Immature natural killer cell (primary cell): Measurements from ENCODE around the gene KIAA1755. TPM values are rescaled to one million over a fixed set of nuclear protein-coding genes. Genes with fewer than 3 reads are reported as not detected.
"Not testable (repeated sequence)": the region's sequence is repeated elsewhere in the genome, so short reads cannot be mapped to it uniquely, and the experiment has no call there.

Source experiments
- DNase-seq, 3 donors: peaks; one replicate each; pipeline ENCODE4 v3.0.0; 2022; ENCODE audit warnings: mixed read lengths in 1 of 3
- H3K27ac Mint-ChIP-seq, 6 donors: one replicate each; pipeline ENCODE4 v1.8.0; 2020; ENCODE audit warnings: mixed read lengths in 6 of 6, mild to moderate bottlenecking in 5 of 6, inconsistent platforms in 4 of 6, moderate library complexity in 3 of 6
- H3K27me3 Mint-ChIP-seq, 3 donors: one replicate each; pipeline ENCODE4 v1.8.0; 2020 to 2021; ENCODE audit warnings: low read depth in 3 of 3, mild to moderate bottlenecking in 3 of 3, mixed read lengths in 3 of 3, moderate library complexity in 3 of 3, inconsistent platforms in 1 of 3
- H3K36me3 Mint-ChIP-seq, 3 donors: one replicate each; pipeline ENCODE4 v1.8.0; 2020; ENCODE audit warnings: mixed read lengths in 3 of 3, inconsistent platforms in 2 of 3, mild to moderate bottlenecking in 2 of 3
- H3K4me1 Mint-ChIP-seq, 2 donors: one replicate each; pipeline ENCODE4 v1.8.0; 2020; ENCODE audit warnings: inconsistent platforms in 2 of 2, mild to moderate bottlenecking in 2 of 2, mixed read lengths in 2 of 2, moderate library complexity in 1 of 2
- H3K4me3 Mint-ChIP-seq, 5 donors: one replicate each; pipeline ENCODE4 v1.8.0; 2020; ENCODE audit warnings: mild to moderate bottlenecking in 5 of 5, mixed read lengths in 5 of 5, inconsistent platforms in 3 of 5, moderate library complexity in 3 of 5
- H3K9me3 Mint-ChIP-seq, 6 donors: one replicate each; pipeline ENCODE4 v1.8.0; 2020; ENCODE audit warnings: mild to moderate bottlenecking in 6 of 6, mixed read lengths in 6 of 6, inconsistent platforms in 4 of 6, moderate library complexity in 3 of 6
- polyA plus RNA-seq, 3 donors: library from polyadenylated mRNA; unstranded; fragments of 300-500 nt; fragmentation: Illumina TruSeq; gene quantifications; one replicate each; pipeline ENCODE4 v1.2.3, GENCODE V29; 2021

The KIAA1755 gene
- polyA plus RNA-seq, 3 donors from 2014 or later: not detected

GRCh38 chr20:38247725-38248124 is 12.8 kb downstream of the KIAA1755 start:
- H3K4me1 Mint-ChIP-seq, H3K36me3 Mint-ChIP-seq, DNase-seq, H3K27ac Mint-ChIP-seq, H3K4me3 Mint-ChIP-seq: not testable (repeated sequence)
- Mint-ChIP-seq H3K27me3 (peaks cover 0 to 12% (median 3%) of the 10 kb centered on the region in 3 donors), H3K9me3 (peaks cover 0 to 24% (median 10%) of the 10 kb centered on the region in 6 donors)

- Mint-ChIP-seq H3K27me3 (peaks cover under 1 to 10% (median 3%) of the 10 kb centered on the region in 3 donors), H3K4me1 (no peaks in the 10 kb centered on the region), H3K36me3 (peaks cover 0 to 3% (median 0%) of the 10 kb centered on the region in 3 donors), H3K27ac (no peak overlapping the region), H3K4me3 (no peak overlapping the region), H3K9me3 (peaks cover 4 to 28% (median 14%) of the 10 kb centered on the region in 6 donors)
- DNase-seq: no peak
Measured at GRCh38 chr20:38247166-38247509, 13.4 kb downstream of the KIAA1755 start.

- Mint-ChIP-seq H3K27me3 (peaks cover 3 to 9% (median 3%) of the 10 kb centered on the region in 3 donors), H3K4me1 (no peaks in the 10 kb centered on the region), H3K27ac (no peak overlapping the region), H3K9me3 (peaks cover 4 to 34% (median 18%) of the 10 kb centered on the region in 6 donors), H3K36me3 (peaks cover 0 to 6% (median 0%) of the 10 kb centered on the region in 3 donors), H3K4me3 (no peak overlapping the region)
- no peak for DNase-seq
Measured at GRCh38 chr20:38246357-38247165, 14.0 kb downstream of the KIAA1755 start.

- DNase-seq: no peak
- Mint-ChIP-seq H3K4me3 (no peak overlapping the region), H3K36me3 (peaks cover 0 to 6% (median 0%) of the 10 kb centered on the region in 3 donors), H3K9me3 (peaks cover 4 to 36% (median 18%) of the 10 kb centered on the region in 6 donors), H3K27me3 (peaks cover 3 to 9% (median 6%) of the 10 kb centered on the region in 3 donors), H3K27ac (no peak overlapping the region), H3K4me1 (no peaks in the 10 kb centered on the region)
Measured at GRCh38 chr20:38245753-38246152, 14.8 kb downstream of the KIAA1755 start.

- no peak for DNase-seq
- Mint-ChIP-seq H3K27ac (no peak overlapping the region), H3K9me3 (peaks cover 4 to 36% (median 18%) of the 10 kb centered on the region in 6 donors), H3K27me3 (peaks cover 6 to 17% (median 9%) of the 10 kb centered on the region in 3 donors), H3K36me3 (peaks cover 0 to 6% (median 0%) of the 10 kb centered on the region in 3 donors), H3K4me3 (no peak overlapping the region), H3K4me1 (no peaks in the 10 kb centered on the region)
Measured at GRCh38 chr20:38243709-38244020, 16.9 kb downstream of the KIAA1755 start.

- no peak overlapping the region for H3K27ac Mint-ChIP-seq
- peaks cover 0 to 6% (median 0%) of the 10 kb centered on the region in 3 donors for H3K36me3 Mint-ChIP-seq
- H3K27me3 Mint-ChIP-seq: peaks cover 6 to 17% (median 9%) of the 10 kb centered on the region in 3 donors
- H3K9me3 Mint-ChIP-seq: peaks cover 4 to 36% (median 18%) of the 10 kb centered on the region in 6 donors
- H3K4me1 Mint-ChIP-seq: no peaks in the 10 kb centered on the region
- no peak for DNase-seq
- no peak overlapping the region for H3K4me3 Mint-ChIP-seq
Measured at GRCh38 chr20:38242848-38243708, 17.5 kb downstream of the KIAA1755 start.

GRCh38 chr20:38241201-38241600 is 19.3 kb downstream of the KIAA1755 start:
- DNase-seq: no peak
- H3K4me1 Mint-ChIP-seq: no peaks in the 10 kb centered on the region
- peaks cover 4 to 36% (median 18%) of the 10 kb centered on the region in 6 donors for H3K9me3 Mint-ChIP-seq
- H3K4me3 Mint-ChIP-seq: no peak overlapping the region
- peaks cover 6 to 19% (median 6%) of the 10 kb centered on the region in 3 donors for H3K27me3 Mint-ChIP-seq
- H3K27ac Mint-ChIP-seq: no peak overlapping the region
- peaks cover 0 to 6% (median 0%) of the 10 kb centered on the region in 3 donors for H3K36me3 Mint-ChIP-seq

- Mint-ChIP-seq H3K27ac (no peak overlapping the region), H3K4me1 (no peaks in the 10 kb centered on the region), H3K36me3 (peaks cover 0 to 6% (median 0%) of the 10 kb centered on the region in 3 donors), H3K4me3 (no peak overlapping the region), H3K9me3 (peaks cover 0 to 29% (median 18%) of the 10 kb centered on the region in 6 donors), H3K27me3 (peaks cover 6 to 13% (median 6%) of the 10 kb centered on the region in 3 donors)
- no peak for DNase-seq
Measured at GRCh38 chr20:38239441-38239840, 21.1 kb downstream of the KIAA1755 start.

- H3K9me3 Mint-ChIP-seq: peaks cover 0 to 25% (median 15%) of the 10 kb centered on the region in 6 donors
- H3K4me3 Mint-ChIP-seq: no peak overlapping the region
- no peak for DNase-seq
- no peaks in the 10 kb centered on the region for H3K4me1 Mint-ChIP-seq
- H3K27me3 Mint-ChIP-seq: peaks cover 6 to 10% (median 6%) of the 10 kb centered on the region in 3 donors
- H3K36me3 Mint-ChIP-seq: peaks cover 0 to 6% (median 0%) of the 10 kb centered on the region in 3 donors
- no peak overlapping the region for H3K27ac Mint-ChIP-seq
Measured at GRCh38 chr20:38238829-38239228, 21.7 kb downstream of the KIAA1755 start.

- no peak overlapping the region for H3K27ac Mint-ChIP-seq
- peaks cover 0 to 12% (median 7%) of the 10 kb centered on the region in 6 donors for H3K9me3 Mint-ChIP-seq
- H3K27me3 Mint-ChIP-seq: peaks cover 6 to 13% (median 6%) of the 10 kb centered on the region in 3 donors
- no peak for DNase-seq
- H3K4me3 Mint-ChIP-seq: no peak overlapping the region
- H3K36me3 Mint-ChIP-seq: peaks cover 0 to 5% (median 0%) of the 10 kb centered on the region in 3 donors
- no peaks in the 10 kb centered on the region for H3K4me1 Mint-ChIP-seq
Measured at GRCh38 chr20:38237381-38237780, 23.2 kb downstream of the KIAA1755 start.

GRCh38 chr20:38231531-38232121 is 28.9 kb downstream of the KIAA1755 start:
- no peaks in the 10 kb centered on the region for H3K36me3 Mint-ChIP-seq
- H3K27me3 Mint-ChIP-seq: peaks cover 0 to 3% (median 0%) of the 10 kb centered on the region in 3 donors
- no peak overlapping the region for H3K4me3 Mint-ChIP-seq
- no peak for DNase-seq
- H3K4me1 Mint-ChIP-seq: no peaks in the 10 kb centered on the region
- no peaks in the 10 kb centered on the region for H3K9me3 Mint-ChIP-seq
- no peak overlapping the region for H3K27ac Mint-ChIP-seq

- no peak for DNase-seq
- Mint-ChIP-seq H3K4me3 (no peak overlapping the region), H3K4me1 (peaks cover 0 to 2% of the 10 kb centered on the region in 2 donors), H3K27ac (no peak overlapping the region), H3K36me3 (no peaks in the 10 kb centered on the region), H3K9me3 (no peaks in the 10 kb centered on the region), H3K27me3 (peaks cover 0 to 3% (median 0%) of the 10 kb centered on the region in 3 donors)
Measured at GRCh38 chr20:38230957-38231526, 29.5 kb downstream of the KIAA1755 start.

GRCh38 chr20:38230253-38230551 is 30.3 kb downstream of the KIAA1755 start:
- Mint-ChIP-seq H3K36me3 (no peaks in the 10 kb centered on the region), H3K9me3 (no peaks in the 10 kb centered on the region), H3K27me3 (peaks cover 0 to 3% (median 2%) of the 10 kb centered on the region in 3 donors), H3K4me3 (no peak overlapping the region), H3K27ac (no peak overlapping the region), H3K4me1 (peaks cover 0 to 2% of the 10 kb centered on the region in 2 donors)
- DNase-seq: no peak
